Measurements from ENCODE around the gene SH3BP4.

Gene SH3BP4

GRCh38 chr2:234966340-234966739 lies 14.5 kb downstream of the SH3BP4 start:
- DNase-seq (ENCODE audit: low read depth), result no peak
- no peak for TF ChIP-seq CTCF (IDR thresholded peaks at IDR 0.05; ENCODE audit: control insufficient read depth, extremely low read depth, insufficient read depth)
- no peak overlapping the region for H3K4me3 ChIP-seq (ENCODE audit: low read depth, low read length)

GRCh38 chr2:234967201-234967869 lies 15.5 kb downstream of the SH3BP4 start:
- TF ChIP-seq CTCF (IDR thresholded peaks at IDR 0.05; ENCODE audit: control insufficient read depth, extremely low read depth, insufficient read depth), result no peak
- H3K4me3 ChIP-seq (ENCODE audit: low read depth, low read length), result no peak overlapping the region
- DNase-seq (ENCODE audit: low read depth), result no peak

DNA sequence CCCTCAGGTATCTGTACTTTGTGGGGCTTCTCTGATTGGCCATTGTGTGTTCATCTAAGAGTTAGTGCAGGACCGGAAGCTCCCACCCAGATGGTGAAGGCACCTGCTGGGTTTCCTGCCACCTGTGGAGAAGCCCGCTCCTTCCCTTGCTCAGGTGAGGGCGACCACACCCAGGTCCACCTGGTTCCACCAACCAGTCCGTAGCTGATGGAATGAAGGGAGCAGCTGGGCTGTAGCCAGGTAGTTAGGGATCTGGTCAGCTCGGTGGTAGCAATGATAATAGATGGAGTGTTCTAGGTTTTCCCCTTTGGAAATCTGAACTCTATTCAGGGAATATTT lies 16.0 kb downstream of the SH3BP4 start:
- no peak for DNase-seq (ENCODE audit: low read depth)
- H3K4me3 ChIP-seq (ENCODE audit: low read depth, low read length), result no peak overlapping the region
- no peak for TF ChIP-seq CTCF (IDR thresholded peaks at IDR 0.05; ENCODE audit: control insufficient read depth, extremely low read depth, insufficient read depth)

GRCh38 chr2:234968631-234969305 lies 17.0 kb downstream of the SH3BP4 start:
- TF ChIP-seq CTCF (IDR thresholded peaks at IDR 0.05; ENCODE audit: control insufficient read depth, extremely low read depth, insufficient read depth), result no peak
- no peak for DNase-seq (ENCODE audit: low read depth)
- H3K4me3 ChIP-seq (ENCODE audit: low read depth, low read length), result no peak overlapping the region

GRCh38 chr2:234969306-234970098 lies 17.7 kb downstream of the SH3BP4 start:
- DNase-seq (ENCODE audit: low read depth), result no peak
- H3K4me3 ChIP-seq (ENCODE audit: low read depth, low read length), result no peak overlapping the region
- TF ChIP-seq CTCF (IDR thresholded peaks at IDR 0.05; ENCODE audit: control insufficient read depth, extremely low read depth, insufficient read depth), result no peak

- no peak for DNase-seq (ENCODE audit: low read depth)
- H3K4me3 ChIP-seq (ENCODE audit: low read depth, low read length), result no peak overlapping the region
- no peak for TF ChIP-seq CTCF (IDR thresholded peaks at IDR 0.05; ENCODE audit: control insufficient read depth, extremely low read depth, insufficient read depth)
These were observed 18.3 kb downstream of the SH3BP4 start for GRCh38 chr2:234970099-234970440.

Measured in LNCaP clone FGC (cell line).